Transverse colon (tissue), 4 donors: ENCODE measurements around the gene NYNRIN. TPM values are rescaled to one million over a fixed set of nuclear protein-coding genes. Genes with fewer than 3 reads are reported as not detected.

Experiments used
- DNase-seq: peaks from one replicate; pipeline ENCODE4 v3.0.0-alpha.2; 2019
- H3K27ac ChIP-seq, 4 donors: fragments of 200-600 bp; sonication (generic); 2 replicates each; pipeline ENCODE4 v1.5.1; 2016 to 2018; ENCODE audit warnings: inconsistent platforms in 4 of 4
- H3K27me3 ChIP-seq: fragments of 200-600 bp; sonication (generic); 2 replicates; pipeline ENCODE4 v1.5.1; 2017; ENCODE audit warnings: inconsistent platforms
- H3K36me3 ChIP-seq, 4 donors: fragments of 200-600 bp; sonication (generic); 2 replicates each; pipeline ENCODE4 v1.5.1; 2017 to 2019; ENCODE audit warnings: inconsistent platforms in 4 of 4
- H3K4me1 ChIP-seq, 4 donors: fragments of 200-600 bp; sonication (generic); 2 replicates each; pipeline ENCODE4 v1.5.1; 2017 to 2020; ENCODE audit warnings: inconsistent platforms in 4 of 4
- H3K4me3 ChIP-seq, 4 donors: fragments of 200-600 bp; sonication (generic); 1 replicate in 1 of 4; 2 replicates in 3 of 4; pipeline versions ENCODE4 v1.5.1 to v1.6.1; 2017 to 2019; ENCODE audit warnings: inconsistent platforms in 4 of 4
- H3K9me3 ChIP-seq, 2 donors: fragments of 200-600 bp; sonication (generic); 2 replicates each; pipeline ENCODE4 v1.5.1; 2017 to 2019; ENCODE audit warnings: inconsistent platforms in 2 of 2
- EP300 ChIP-seq: sonication (generic); formaldehyde crosslinking; IDR thresholded peaks from one replicate; pipeline ENCODE4 v1.6.1; 2017; ENCODE audit warnings: antibody characterized with exemption, low read depth
- POLR2A ChIP-seq: fragments of 450-650 bp; IDR thresholded peaks from one replicate; pipeline ENCODE4 v1.6.1; 2016; ENCODE audit warnings: antibody characterized with exemption, mild to moderate bottlenecking, moderate library complexity
- POLR2AphosphoS5 ChIP-seq, 3 donors: sonication (generic); formaldehyde crosslinking; IDR thresholded peaks; one replicate each; pipeline ENCODE4 v1.6.1; 2016; ENCODE audit warnings: antibody characterized with exemption in 3 of 3
- WGBS, 2 donors: methylation state at CpG; one replicate each; pipeline ENCODE4 v1.1.5; 2018; ENCODE audit warnings: low coverage in 1 of 2; 5-methylcytosine and 5-hydroxymethylcytosine counted together
- in situ Hi-C, 4 donors: fragments of 200-750 bp; cut with MboI; loops; one replicate each; pipeline versions ENCODE4 v1.15.0 to v1.15.1; 2017; ENCODE audit warnings: low sequenced_read_pairs in 3 of 4, low pct_ligation_motif_present in 1 of 4, low pct_unique_long_range_greater_than_20kb in 1 of 4
- intact Hi-C: fragments of 100-400 bp; cut with DNase I; formaldehyde crosslinking; loops from one replicate; pipeline ENCODE4 v1.15.1; 2023; ENCODE audit warnings: low total_unique reads
- total RNA-seq, 4 donors: library from RNA; depleted of rRNA; stranded (reverse); fragments of >200 nt; gene quantifications; one replicate each; pipeline ENCODE4 v1.1.0, GENCODE V29; 2016
- TF ChIP-seq, protein P1 (sequence below), 5 experiments: fragments of 200-600 bp in 3 of 5; fragments of 450-650 bp in 2 of 5; sonication (generic) in 3 of 5; IDR thresholded peaks; 1 replicate in 2 of 5; 2 replicates in 3 of 5; pipeline ENCODE4 v1.5.1; 2016 to 2017; ENCODE audit warnings: antibody characterized with exemption in 5 of 5, inconsistent platforms in 3 of 5, mild to moderate bottlenecking in 2 of 5, moderate library complexity in 1 of 5

The NYNRIN gene
- total RNA-seq, 4 donors from 2014 or later = 2.6 to 11.4 (median 9.0) TPM

DNA sequence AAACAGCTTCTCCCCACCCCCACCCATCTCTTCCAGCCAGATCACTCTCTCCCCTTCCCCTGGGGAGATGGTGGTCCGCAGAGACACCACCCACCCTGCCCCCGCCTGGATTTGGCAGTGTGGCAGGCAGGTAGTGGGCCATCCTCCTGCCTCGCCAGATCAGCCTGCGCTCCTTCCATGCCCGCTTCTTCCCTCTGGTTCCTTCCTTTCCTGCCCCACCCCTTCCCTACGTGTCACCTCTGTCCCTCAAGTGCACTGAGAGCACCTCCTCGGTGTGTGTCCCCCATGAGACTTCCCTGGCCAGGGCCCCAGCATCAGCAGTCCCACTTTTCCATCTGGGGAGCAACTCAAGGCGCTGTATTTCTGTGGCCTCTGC lies 632 bp downstream of the NYNRIN start:
- in situ Hi-C loops = no loop called here
- peak overlapping the region; percentile 52 to 75 (median 63) for H3K4me3 ChIP-seq
- DNase-seq = peak; percentile 40
- H3K4me1 ChIP-seq = peaks cover 16 to 59% (median 35%) of the 10 kb centered on the region in 4 donors
- H3K9me3 ChIP-seq = no peaks in the 10 kb centered on the region
- H3K27ac ChIP-seq = peak overlapping the region; percentile 74 to 84 (median 78)
- H3K27me3 ChIP-seq = no peaks in the 10 kb centered on the region
- WGBS, 2 donors = 17% methylated on average over 8 of the region's 8 CpGs; no CpG with 5 or more reads in 1 of the 2 donors
- intact Hi-C loops = no loop called here
- H3K36me3 ChIP-seq = no peaks in the 10 kb centered on the region
- TF ChIP-seq POLR2A (no peak), POLR2AphosphoS5 (IDR thresholded peaks at IDR 0.05) (no peak), EP300 (no peak)
- TF ChIP-seq, protein P1, sequence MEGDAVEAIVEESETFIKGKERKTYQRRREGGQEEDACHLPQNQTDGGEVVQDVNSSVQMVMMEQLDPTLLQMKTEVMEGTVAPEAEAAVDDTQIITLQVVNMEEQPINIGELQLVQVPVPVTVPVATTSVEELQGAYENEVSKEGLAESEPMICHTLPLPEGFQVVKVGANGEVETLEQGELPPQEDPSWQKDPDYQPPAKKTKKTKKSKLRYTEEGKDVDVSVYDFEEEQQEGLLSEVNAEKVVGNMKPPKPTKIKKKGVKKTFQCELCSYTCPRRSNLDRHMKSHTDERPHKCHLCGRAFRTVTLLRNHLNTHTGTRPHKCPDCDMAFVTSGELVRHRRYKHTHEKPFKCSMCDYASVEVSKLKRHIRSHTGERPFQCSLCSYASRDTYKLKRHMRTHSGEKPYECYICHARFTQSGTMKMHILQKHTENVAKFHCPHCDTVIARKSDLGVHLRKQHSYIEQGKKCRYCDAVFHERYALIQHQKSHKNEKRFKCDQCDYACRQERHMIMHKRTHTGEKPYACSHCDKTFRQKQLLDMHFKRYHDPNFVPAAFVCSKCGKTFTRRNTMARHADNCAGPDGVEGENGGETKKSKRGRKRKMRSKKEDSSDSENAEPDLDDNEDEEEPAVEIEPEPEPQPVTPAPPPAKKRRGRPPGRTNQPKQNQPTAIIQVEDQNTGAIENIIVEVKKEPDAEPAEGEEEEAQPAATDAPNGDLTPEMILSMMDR (IDR thresholded peaks at IDR 0.05) = no peak

DNA sequence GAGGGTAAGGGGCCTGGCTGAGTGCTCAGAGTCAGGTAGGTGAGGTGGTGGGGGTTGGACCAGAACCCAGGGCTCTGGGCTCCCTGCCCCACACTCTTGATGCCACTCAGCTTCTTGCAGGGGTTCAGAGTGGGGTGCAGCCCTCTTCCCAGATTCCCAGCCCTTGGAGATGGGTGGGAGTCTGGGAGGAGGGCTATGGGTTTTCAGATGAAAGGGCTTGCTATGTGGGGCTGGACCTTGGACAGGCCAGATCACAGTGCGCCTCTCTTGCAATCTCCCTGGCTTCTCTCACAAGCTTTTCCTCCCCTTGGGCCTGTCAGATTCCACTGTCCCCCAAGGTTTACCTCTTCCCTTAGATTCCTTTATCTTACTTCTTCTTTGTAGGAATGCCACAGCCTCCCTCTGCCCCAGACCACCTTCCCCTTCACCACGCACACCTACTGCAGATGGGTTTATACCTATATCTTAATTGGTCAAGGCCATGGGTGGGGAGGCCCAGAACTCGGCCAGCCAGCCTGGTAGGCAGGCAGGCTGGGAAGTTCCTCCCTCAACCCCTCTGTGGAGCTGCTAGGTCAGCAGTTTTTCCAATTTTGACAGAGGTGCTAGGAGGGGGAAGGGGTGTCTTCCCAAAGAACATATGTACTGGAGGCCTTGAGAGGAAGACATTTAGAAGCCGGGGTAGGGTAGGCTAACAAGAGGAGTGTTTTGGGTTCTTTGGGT lies 1.4 kb downstream of the NYNRIN start:
- peaks cover 16 to 59% (median 35%) of the 10 kb centered on the region in 4 donors for H3K4me1 ChIP-seq
- no peak for DNase-seq
- H3K27me3 ChIP-seq = no peaks in the 10 kb centered on the region
- 41 to 57% methylated on average over 4 of the region's 4 CpGs for WGBS, 2 donors
- TF ChIP-seq, protein P1 (IDR thresholded peaks at IDR 0.05) = no peak
- TF ChIP-seq EP300 = no peak
- TF ChIP-seq POLR2A = no peak
- TF ChIP-seq POLR2AphosphoS5 (IDR thresholded peaks at IDR 0.05) = no peak
- in situ Hi-C loops = no loop called here
- H3K9me3 ChIP-seq = no peaks in the 10 kb centered on the region
- peak overlapping the region; percentile 74 to 84 (median 78) for H3K27ac ChIP-seq
- peak overlapping the region in 2 of 4 donors; percentile 52 to 69 for H3K4me3 ChIP-seq
- intact Hi-C loops = no loop called here
- H3K36me3 ChIP-seq = no peaks in the 10 kb centered on the region

DNA sequence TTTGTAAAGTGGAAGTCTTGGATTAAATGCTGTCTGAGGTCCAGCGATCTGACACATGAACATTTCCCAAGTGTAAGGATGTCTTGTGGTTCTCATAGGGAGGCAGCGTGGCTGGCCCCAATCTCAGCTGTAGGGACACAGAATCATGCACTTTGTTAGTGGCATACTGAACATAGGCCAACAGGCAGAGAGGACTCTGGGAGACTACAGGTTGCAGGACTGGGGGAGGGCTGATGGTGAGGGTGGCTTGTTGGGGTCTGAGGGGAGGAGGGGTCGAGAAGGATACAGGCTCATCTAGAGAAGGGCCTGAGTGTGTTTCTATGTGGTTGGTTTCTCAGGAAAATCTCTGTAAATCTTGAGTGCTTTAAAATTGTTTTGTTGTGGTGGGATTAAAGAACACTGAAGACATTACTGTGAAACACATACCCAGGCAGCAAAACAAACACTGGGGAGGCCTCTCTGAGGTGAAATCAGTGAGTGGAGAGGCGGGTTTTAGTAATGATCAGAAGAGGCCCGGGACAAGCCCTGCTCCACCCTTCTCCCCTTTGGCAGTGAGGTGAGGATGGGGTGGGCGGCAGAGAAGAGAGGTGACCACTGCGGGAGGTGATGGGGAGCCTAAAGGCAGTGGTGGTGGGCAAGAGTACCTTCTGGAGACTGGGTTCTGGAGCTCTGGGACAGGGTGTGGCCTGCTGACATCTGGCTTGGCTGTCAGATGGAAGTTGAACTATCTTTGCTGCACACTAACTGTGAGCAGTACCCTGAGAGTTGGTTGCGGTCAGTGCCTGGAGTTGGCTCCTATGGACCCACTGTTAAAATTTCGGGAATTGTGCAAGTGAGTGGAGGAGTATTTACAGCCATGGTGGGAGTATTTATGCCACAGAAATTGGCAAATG lies 3.3 kb downstream of the NYNRIN start:
- no peaks in the 10 kb centered on the region for H3K36me3 ChIP-seq
- H3K4me3 ChIP-seq = no peak overlapping the region
- WGBS, 2 donors = 32 to 43% methylated on average over 6 to 9 of the region's 9 CpGs
- peak overlapping the region; percentile 30 to 49 (median 36) for H3K27ac ChIP-seq
- no peak for DNase-seq
- peaks cover 16 to 59% (median 35%) of the 10 kb centered on the region in 4 donors for H3K4me1 ChIP-seq
- H3K27me3 ChIP-seq = no peaks in the 10 kb centered on the region
- TF ChIP-seq, protein P1 (IDR thresholded peaks at IDR 0.05) = no peak
- TF ChIP-seq EP300 (no peak), POLR2A (no peak), POLR2AphosphoS5 (IDR thresholded peaks at IDR 0.05) (no peak)
- in situ Hi-C loops (no loop called here), intact Hi-C loops (no loop called here)
- no peaks in the 10 kb centered on the region for H3K9me3 ChIP-seq

DNA sequence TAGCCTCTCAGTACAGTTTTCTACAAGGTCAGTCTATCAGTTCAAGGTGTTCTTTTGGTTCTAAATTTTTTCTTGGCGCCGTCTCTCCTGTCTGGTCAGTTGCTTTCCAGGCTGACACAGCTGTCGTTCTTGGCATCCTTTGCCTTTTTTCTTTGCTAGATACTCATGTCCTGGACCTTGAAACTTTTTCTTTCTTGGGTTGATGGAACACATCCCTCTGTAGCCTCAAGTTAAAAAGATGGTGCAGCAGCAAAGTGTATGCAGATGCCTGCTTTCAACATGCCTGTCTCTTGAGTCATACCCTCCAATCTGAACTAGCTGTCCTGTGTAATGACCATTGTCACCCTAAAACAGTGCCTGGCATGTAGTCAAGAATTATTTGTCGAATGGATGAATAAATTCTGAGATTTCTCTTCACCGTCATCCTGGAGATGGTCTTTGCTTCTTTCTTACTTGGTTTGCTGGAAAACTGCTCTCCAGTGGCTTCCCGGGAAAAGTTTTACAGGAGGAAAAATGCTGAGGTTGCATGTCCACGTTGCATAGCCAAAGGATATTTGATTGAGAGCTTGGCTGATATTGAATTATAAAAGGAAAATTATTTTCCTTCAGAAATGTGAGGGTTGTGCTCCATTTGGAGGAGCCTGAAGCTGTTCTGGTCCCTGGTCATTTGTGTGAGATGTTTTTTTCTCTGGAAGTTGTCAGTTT lies 4.6 kb downstream of the NYNRIN start:
- DNase-seq = no peak
- in situ Hi-C loops = no loop called here
- H3K27me3 ChIP-seq = no peaks in the 10 kb centered on the region

More for the DNA sequence above, 4.6 kb downstream of the NYNRIN start:
- peaks cover 16 to 50% (median 26%) of the 10 kb centered on the region in 4 donors for H3K4me1 ChIP-seq
- 58 to 60% methylated on average over 6 to 7 of the region's 7 CpGs for WGBS, 2 donors
- H3K4me3 ChIP-seq = no peak overlapping the region
- no peak for TF ChIP-seq POLR2A
- TF ChIP-seq POLR2AphosphoS5 (IDR thresholded peaks at IDR 0.05) = peak in 1 of 3 donors; percentile 13
- no peaks in the 10 kb centered on the region for H3K9me3 ChIP-seq
- H3K27ac ChIP-seq = peak overlapping the region; percentile 30 to 49 (median 36)
- H3K36me3 ChIP-seq = no peaks in the 10 kb centered on the region
- intact Hi-C loops = no loop called here
